HEK293 (cell line): ENCODE results near the gene COMMD6.

Experiments
- BCL11B ChIP-seq: fragments of 450-650 bp; formaldehyde crosslinking; IDR thresholded peaks from 2 replicates; pipeline ENCODE4 v1.5.1; 2016; ENCODE audit warnings: low read depth, missing biosample characterization, missing genetic modification characterization
- MYNN ChIP-seq: fragments of 450-650 bp; formaldehyde crosslinking; IDR thresholded peaks from 2 replicates; pipeline ENCODE4 v1.5.1; 2016; ENCODE audit warnings: missing biosample characterization, missing genetic modification characterization, borderline replicate concordance
- PATZ1 ChIP-seq: fragments of 450-650 bp; formaldehyde crosslinking; IDR thresholded peaks from 2 replicates; pipeline ENCODE4 v1.5.1; 2016; ENCODE audit warnings: missing biosample characterization, missing genetic modification characterization
- PRDM1 ChIP-seq: fragments of 450-650 bp; formaldehyde crosslinking; IDR thresholded peaks from 2 replicates; pipeline ENCODE4; 2016; ENCODE audit warnings: missing biosample characterization, missing genetic modification characterization
- REPIN1 ChIP-seq: fragments of 450-650 bp; formaldehyde crosslinking; IDR thresholded peaks from 2 replicates; pipeline ENCODE4 v1.5.1; 2017; ENCODE audit warnings: missing biosample characterization, missing genetic modification characterization, low read depth
- SETDB1 ChIP-seq: IDR thresholded peaks from one replicate; pipeline ENCODE4 v1.6.1; 2017; ENCODE audit warnings: mild to moderate bottlenecking, low read length, moderate library complexity, mixed read lengths; ENCODE audit not compliant: insufficient read length
- TSHZ1 ChIP-seq: fragments of 450-650 bp; formaldehyde crosslinking; IDR thresholded peaks from 2 replicates; pipeline ENCODE4 v1.5.1; 2016; ENCODE audit warnings: missing biosample characterization, missing genetic modification characterization, borderline replicate concordance
- ZFHX2 ChIP-seq: fragments of 450-650 bp; formaldehyde crosslinking; conservative IDR thresholded peaks from 2 replicates; pipeline ENCODE4 v1.5.1; 2016; ENCODE audit warnings: missing biosample characterization, missing genetic modification characterization
- ZFP37 ChIP-seq: fragments of 450-650 bp; formaldehyde crosslinking; IDR thresholded peaks from 2 replicates; pipeline ENCODE4 v1.5.1; 2016; ENCODE audit warnings: missing biosample characterization, missing genetic modification characterization
- ZNF324 ChIP-seq: fragments of 450-650 bp; formaldehyde crosslinking; IDR thresholded peaks from 2 replicates; pipeline ENCODE4 v1.5.1; 2016; ENCODE audit warnings: missing biosample characterization, missing genetic modification characterization
- ZNF350 ChIP-seq: fragments of 450-650 bp; formaldehyde crosslinking; IDR thresholded peaks from 2 replicates; pipeline ENCODE4 v1.5.0; 2017; ENCODE audit warnings: missing biosample characterization, mild to moderate bottlenecking, missing genetic modification characterization
- ZNF423 ChIP-seq: fragments of 450-650 bp; formaldehyde crosslinking; IDR thresholded peaks from 2 replicates; pipeline ENCODE4 v1.5.1; 2016; ENCODE audit warnings: missing biosample characterization, missing genetic modification characterization
- ZNF48 ChIP-seq: fragments of 450-650 bp; formaldehyde crosslinking; IDR thresholded peaks from 2 replicates; pipeline ENCODE4 v1.5.1; 2016; ENCODE audit warnings: missing biosample characterization, missing genetic modification characterization
- ZNF561 ChIP-seq: fragments of 450-650 bp; IDR thresholded peaks from 2 replicates; pipeline ENCODE4 v1.5.1; 2018; ENCODE audit warnings: missing biosample characterization, missing genetic modification characterization, borderline replicate concordance
- ZNF600 ChIP-seq: fragments of 450-650 bp; formaldehyde crosslinking; IDR thresholded peaks from 2 replicates; pipeline ENCODE4 v1.5.1; 2016; ENCODE audit warnings: missing biosample characterization, missing genetic modification characterization
- ZNF610 ChIP-seq: fragments of 450-650 bp; formaldehyde crosslinking; IDR thresholded peaks from 2 replicates; pipeline ENCODE4 v1.5.1; 2016; ENCODE audit warnings: missing biosample characterization, missing genetic modification characterization, borderline replicate concordance
- ZNF660 ChIP-seq: fragments of 450-650 bp; IDR thresholded peaks from 2 replicates; pipeline ENCODE4 v1.5.1; 2018; ENCODE audit warnings: missing biosample characterization, mild to moderate bottlenecking, missing genetic modification characterization
- ZNF664 ChIP-seq: fragments of 450-650 bp; formaldehyde crosslinking; IDR thresholded peaks from 2 replicates; pipeline ENCODE4 v1.5.1; 2016; ENCODE audit warnings: missing biosample characterization, missing genetic modification characterization
- ZNF677 ChIP-seq: fragments of 450-650 bp; IDR thresholded peaks from 2 replicates; pipeline ENCODE4 v1.5.0; 2018; ENCODE audit warnings: missing biosample characterization, mild to moderate bottlenecking, missing genetic modification characterization, moderate library complexity
- ZNF768 ChIP-seq: fragments of 450-650 bp; formaldehyde crosslinking; IDR thresholded peaks from 2 replicates; pipeline ENCODE4 v1.5.1; 2018; ENCODE audit warnings: missing biosample characterization, mild to moderate bottlenecking, missing genetic modification characterization
- ZNF791 ChIP-seq: fragments of 450-650 bp; formaldehyde crosslinking; IDR thresholded peaks from 2 replicates; pipeline ENCODE4 v1.5.1; 2016; ENCODE audit warnings: missing biosample characterization, missing genetic modification characterization
- ZSCAN23 ChIP-seq: fragments of 450-650 bp; formaldehyde crosslinking; IDR thresholded peaks from 2 replicates; pipeline ENCODE4 v1.5.1; 2016; ENCODE audit warnings: missing biosample characterization, missing genetic modification characterization
- ZSCAN4 ChIP-seq: fragments of 450-650 bp; formaldehyde crosslinking; IDR thresholded peaks from 2 replicates; pipeline ENCODE4 v1.5.1; 2017; ENCODE audit warnings: missing biosample characterization, missing genetic modification characterization
- TF ChIP-seq, protein P1 (sequence below): fragments of 450-650 bp; formaldehyde crosslinking; IDR thresholded peaks from 2 replicates; pipeline ENCODE4 v1.5.1; 2017; ENCODE audit warnings: missing biosample characterization, missing genetic modification characterization
- TF ChIP-seq, protein P2 (sequence below): fragments of 450-650 bp; formaldehyde crosslinking; IDR thresholded peaks from 2 replicates; pipeline ENCODE4 v1.5.1; 2017; ENCODE audit warnings: missing biosample characterization, missing genetic modification characterization
- TF ChIP-seq, protein P3 (sequence below): fragments of 450-650 bp; formaldehyde crosslinking; IDR thresholded peaks from 2 replicates; pipeline ENCODE4 v1.5.1; 2016; ENCODE audit warnings: missing biosample characterization, missing genetic modification characterization

The COMMD6 gene

GRCh38 chr13:75482070-75482819, 55.4 kb downstream of the COMMD6 start, which contains the start of gene TBC1D4 (continued):
- TF ChIP-seq ZFP37 (peak; percentile 85; the same call in 1 of the 2 replicates), ZNF600 (tag by site-specific recombination) (peak; percentile 94), ZNF791 (tag by site-specific recombination) (no peak), MYNN (tag by site-specific recombination) (no peak), SETDB1 (no peak), ZNF664 (tag by site-specific recombination) (0 out of 2 replicates have a peak, but pooled peaks have one; percentile 20), ZNF350 (tag by site-specific recombination) (no peak), ZNF561 (tag by site-specific recombination) (peak; percentile 85; the same call in 1 of the 2 replicates), ZNF660 (tag by site-specific recombination) (peak; percentile 69; the same call in 1 of the 2 replicates), BCL11B (tag by site-specific recombination) (peak; percentile 95), REPIN1 (tag by site-specific recombination) (no peak), ZNF677 (tag by site-specific recombination) (no peak), ZSCAN23 (0 out of 2 replicates have a peak, but pooled peaks have one; percentile 56), TSHZ1 (no peak), ZNF324 (0 out of 2 replicates have a peak, but pooled peaks have one; percentile 54), ZNF768 (tag by site-specific recombination) (no peak), ZNF423 (no peak), ZSCAN4 (no peak), PATZ1 (tag by site-specific recombination) (peak; percentile 91), ZFHX2 (peak; percentile 78), ZNF48 (tag by site-specific recombination) (no peak), PRDM1 (tag by site-specific recombination) (no peak), ZNF610 (tag by site-specific recombination) (peak; percentile 87; the same call in 1 of the 2 replicates)
- TF ChIP-seq, protein P1, sequence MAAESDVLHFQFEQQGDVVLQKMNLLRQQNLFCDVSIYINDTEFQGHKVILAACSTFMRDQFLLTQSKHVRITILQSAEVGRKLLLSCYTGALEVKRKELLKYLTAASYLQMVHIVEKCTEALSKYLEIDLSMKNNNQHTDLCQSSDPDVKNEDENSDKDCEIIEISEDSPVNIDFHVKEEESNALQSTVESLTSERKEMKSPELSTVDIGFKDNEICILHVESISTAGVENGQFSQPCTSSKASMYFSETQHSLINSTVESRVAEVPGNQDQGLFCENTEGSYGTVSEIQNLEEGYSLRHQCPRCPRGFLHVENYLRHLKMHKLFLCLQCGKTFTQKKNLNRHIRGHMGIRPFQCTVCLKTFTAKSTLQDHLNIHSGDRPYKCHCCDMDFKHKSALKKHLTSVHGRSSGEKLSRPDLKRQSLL (tag by site-specific recombination): peak; percentile 46; the same call in 1 of the 2 replicates
- TF ChIP-seq, protein P2, sequence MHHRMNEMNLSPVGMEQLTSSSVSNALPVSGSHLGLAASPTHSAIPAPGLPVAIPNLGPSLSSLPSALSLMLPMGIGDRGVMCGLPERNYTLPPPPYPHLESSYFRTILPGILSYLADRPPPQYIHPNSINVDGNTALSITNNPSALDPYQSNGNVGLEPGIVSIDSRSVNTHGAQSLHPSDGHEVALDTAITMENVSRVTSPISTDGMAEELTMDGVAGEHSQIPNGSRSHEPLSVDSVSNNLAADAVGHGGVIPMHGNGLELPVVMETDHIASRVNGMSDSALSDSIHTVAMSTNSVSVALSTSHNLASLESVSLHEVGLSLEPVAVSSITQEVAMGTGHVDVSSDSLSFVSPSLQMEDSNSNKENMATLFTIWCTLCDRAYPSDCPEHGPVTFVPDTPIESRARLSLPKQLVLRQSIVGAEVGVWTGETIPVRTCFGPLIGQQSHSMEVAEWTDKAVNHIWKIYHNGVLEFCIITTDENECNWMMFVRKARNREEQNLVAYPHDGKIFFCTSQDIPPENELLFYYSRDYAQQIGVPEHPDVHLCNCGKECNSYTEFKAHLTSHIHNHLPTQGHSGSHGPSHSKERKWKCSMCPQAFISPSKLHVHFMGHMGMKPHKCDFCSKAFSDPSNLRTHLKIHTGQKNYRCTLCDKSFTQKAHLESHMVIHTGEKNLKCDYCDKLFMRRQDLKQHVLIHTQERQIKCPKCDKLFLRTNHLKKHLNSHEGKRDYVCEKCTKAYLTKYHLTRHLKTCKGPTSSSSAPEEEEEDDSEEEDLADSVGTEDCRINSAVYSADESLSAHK (tag by site-specific recombination): no peak
- TF ChIP-seq, protein P3, sequence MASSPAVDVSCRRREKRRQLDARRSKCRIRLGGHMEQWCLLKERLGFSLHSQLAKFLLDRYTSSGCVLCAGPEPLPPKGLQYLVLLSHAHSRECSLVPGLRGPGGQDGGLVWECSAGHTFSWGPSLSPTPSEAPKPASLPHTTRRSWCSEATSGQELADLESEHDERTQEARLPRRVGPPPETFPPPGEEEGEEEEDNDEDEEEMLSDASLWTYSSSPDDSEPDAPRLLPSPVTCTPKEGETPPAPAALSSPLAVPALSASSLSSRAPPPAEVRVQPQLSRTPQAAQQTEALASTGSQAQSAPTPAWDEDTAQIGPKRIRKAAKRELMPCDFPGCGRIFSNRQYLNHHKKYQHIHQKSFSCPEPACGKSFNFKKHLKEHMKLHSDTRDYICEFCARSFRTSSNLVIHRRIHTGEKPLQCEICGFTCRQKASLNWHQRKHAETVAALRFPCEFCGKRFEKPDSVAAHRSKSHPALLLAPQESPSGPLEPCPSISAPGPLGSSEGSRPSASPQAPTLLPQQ (tag by site-specific recombination): peak; percentile 93
